K562 (cell line): ENCODE measurements around the gene POLDIP3. TPM values are rescaled to one million over a fixed set of nuclear protein-coding genes. Genes with fewer than 3 reads are reported as not detected.

Experiments used
- CBFA2T3 ChIP-seq: fragments of 450-650 bp; IDR thresholded peaks from 2 replicates; pipeline ENCODE4 v1.6.1; 2017
- ELF4 ChIP-seq: fragments of 450-650 bp; formaldehyde crosslinking; IDR thresholded peaks from 2 replicates; pipeline ENCODE4 v1.4.0; 2022; ENCODE audit warnings: missing genetic modification characterization
- ELK1 ChIP-seq: sonication (generic); formaldehyde crosslinking; IDR thresholded peaks from 2 replicates; pipeline ENCODE4 v1.8.1; 2022; ENCODE audit warnings: missing genetic modification reagents
- EP400 ChIP-seq: fragments of 450-650 bp; IDR thresholded peaks from 2 replicates; pipeline ENCODE4 v1.6.1; 2017; ENCODE audit warnings: antibody characterized with exemption, mild to moderate bottlenecking, moderate library complexity
- ERF ChIP-seq: fragments of 450-650 bp; formaldehyde crosslinking; IDR thresholded peaks from 2 replicates; pipeline ENCODE4 v1.4.0; 2020; ENCODE audit warnings: mild to moderate bottlenecking, mixed read lengths
- HCFC1 ChIP-seq: IDR thresholded peaks from 2 replicates; pipeline ENCODE4 v1.6.1; 2012; ENCODE audit warnings: low read depth, low read length, improper control_type of control experiment
- HDAC2 ChIP-seq: fragments of 450-650 bp; IDR thresholded peaks from 2 replicates; pipeline ENCODE4 v1.6.1; 2016; ENCODE audit warnings: mild to moderate bottlenecking
- MCM7 ChIP-seq, 2 experiments: fragments of 450-650 bp; IDR thresholded peaks; 2 replicates each; pipeline ENCODE4 v1.6.1; 2016 to 2018
- PBX2 ChIP-seq, 2 experiments: IDR thresholded peaks in 1 of 2; conservative IDR thresholded peaks in 1 of 2; 2 replicates each; pipeline ENCODE4 v1.6.1; 2016; ENCODE audit warnings: low read depth in 2 of 2, mild to moderate bottlenecking in 1 of 2, missing compliant biosample characterization in 1 of 2, missing genetic modification characterization in 1 of 2, moderate library complexity in 1 of 2
- PHF21A ChIP-seq: fragments of 450-650 bp; IDR thresholded peaks from 2 replicates; pipeline ENCODE4 v1.6.1; 2017; ENCODE audit warnings: low read depth, borderline replicate concordance
- PYGO2 ChIP-seq: fragments of 450-650 bp; IDR thresholded peaks from 2 replicates; pipeline ENCODE4 v1.6.1; 2016; ENCODE audit warnings: mild to moderate bottlenecking, missing genetic modification characterization, moderate library complexity, missing compliant biosample characterization
- RNF219 ChIP-seq: fragments of 250-450 bp; sonication (Bioruptor Pico); IDR thresholded peaks from 2 replicates; pipeline ENCODE4 v1.5.0; 2022; ENCODE audit warnings: mild to moderate bottlenecking
- SETDB1 ChIP-seq: IDR thresholded peaks from one replicate; pipeline ENCODE4 v1.6.1; 2012; ENCODE audit warnings: low read length, control low read depth, inconsistent platforms
- TAL1 ChIP-seq: fragments of 450-650 bp; IDR thresholded peaks from 2 replicates; pipeline ENCODE4 v1.6.1; 2016; ENCODE audit warnings: mild to moderate bottlenecking
- TBP ChIP-seq: optimal IDR thresholded peaks from 2 replicates; pipeline ENCODE3; 2011; ENCODE audit warnings: low read depth, low read length, improper control_type of control experiment
- XRCC4 ChIP-seq: IDR thresholded peaks from one replicate; pipeline ENCODE4 v1.6.1; 2011; ENCODE audit not compliant: insufficient read depth, insufficient read length; ENCODE audit errors: extremely low read depth
- ZBTB49 ChIP-seq: sonication (generic); formaldehyde crosslinking; IDR thresholded peaks from 2 replicates; pipeline ENCODE4 v1.8.0; 2022; ENCODE audit warnings: missing genetic modification reagents, mild to moderate bottlenecking, borderline replicate concordance
- ZNF140 ChIP-seq: fragments of 250-450 bp; sonication (Bioruptor Pico); IDR thresholded peaks from 2 replicates; pipeline ENCODE4 v1.8.0; 2021; ENCODE audit warnings: moderate library complexity, mild to moderate bottlenecking, inconsistent platforms
- ZNF436 ChIP-seq: fragments of 250-450, 450-650 bp; sonication (Bioruptor Pico); formaldehyde crosslinking; IDR thresholded peaks from 2 replicates; pipeline ENCODE4 v1.7.0; 2020; ENCODE audit warnings: mild to moderate bottlenecking
- ZNF586 ChIP-seq: fragments of 450-650 bp; formaldehyde crosslinking; conservative IDR thresholded peaks from 2 replicates; pipeline ENCODE4 v1.4.0; 2020; ENCODE audit warnings: mild to moderate bottlenecking, moderate library complexity
- polyA plus RNA-seq, 8 experiments: library from polyadenylated mRNA; depleted of rRNA in 4 of 8; stranded (reverse) in 5 of 8; unstranded in 3 of 8; fragments of >200 nt; fragmentation: Nextera tagmentation in 2 of 8; fragmentation: Illumina TruSeq in 1 of 8; extraction: Ambion mirVana in 2 of 8; extraction: Trizol in 1 of 8; gene quantifications; 2 replicates each; pipeline versions ENCODE4 v1.2.1 to v1.2.3, GENCODE V29; 2011 to 2014; ENCODE audit warnings: inconsistent platforms in 1 of 8, missing spikeins in 1 of 8
- total RNA-seq, 7 experiments: library from RNA; depleted of rRNA in 6 of 7; stranded (reverse); fragments of >200 nt in 6 of 7; fragmentation: Illumina TruSeq in 2 of 7; extraction: Trizol in 2 of 7; gene quantifications; 2 replicates each; pipeline versions ENCODE4 v1.2.1 to v1.2.3, GENCODE V29; 2011 to 2021; ENCODE audit warnings: low replicate concordance in 1 of 7

POLDIP3 gene
- total and polyA plus RNA-seq, 9 of the 15 experiments (the other 6 are each of a cell fraction or from before 2014, with no cell fraction given): 14.3 to 53.0 (median 26.3) TPM

- TF ChIP-seq ZBTB49 (CRISPR knock-in tag) (no peak), PBX2 (CRISPR knock-in tag; IDR thresholded peaks at IDR 0.05; ENCODE audit: low read depth) (peak; percentile 18; the same call in 1 of the 2 replicates), PBX2 (tag; conservative IDR thresholded peaks at IDR 0.05; ENCODE audit: low read depth) (no peak; the same call in 1 of the 2 replicates), TBP (peak; percentile 88), ZNF436 (no peak), EP400 (peak; percentile 44; the same call in 1 of the 2 replicates), RNF219 (CRISPR knock-in tag) (no peak), ZNF140 (CRISPR knock-in tag) (no peak), TAL1 (no peak), XRCC4 (no peak), MCM7 (IDR thresholded peaks at IDR 0.05) (no peak), HDAC2 (no peak), ZNF586 (CRISPR knock-in tag) (no peak), SETDB1 (no peak), ELF4 (no peak), ELK1 (no peak), CBFA2T3 (no peak), HCFC1 (no peak), PYGO2 (tag) (no peak), ERF (CRISPR knock-in tag) (peak; percentile 17; the same call in 1 of the 2 replicates), PHF21A (no peak)
Observed at GRCh38 chr22:42553475-42554361, 61.0 kb downstream of the POLDIP3 start, which contains the start of gene SERHL2 (continued).
